NCI-H774 (cell line): ENCODE measurements around the gene WNT4.

ENCODE experiments used
- DNase-seq: peaks from one replicate; lab custom pipeline; 2025; lab: John Stamatoyannopoulos, UW

The WNT4 gene

GRCh38 chr1:22143065-22144033, at the start of gene WNT4:
Gene WNT4, minus strand, starts transcription at chr1:22143097. Its CDS starts 175 bp downstream, at chr1:22142922.
- peak; percentile 10 for DNase-seq

GRCh38 chr1:22190731-22191130, 47.8 kb upstream of the WNT4 start:
- DNase-seq = no peak

- DNase-seq = no peak
These were observed 47.4 kb upstream of the WNT4 start for GRCh38 chr1:22190251-22190650.

GRCh38 chr1:22189619-22190018, 46.7 kb upstream of the WNT4 start:
- no peak for DNase-seq

- no peak for DNase-seq
These were observed 46.0 kb upstream of the WNT4 start for GRCh38 chr1:22188914-22189313.

GRCh38 chr1:22188436-22188835, 45.5 kb upstream of the WNT4 start:
- DNase-seq = no peak

GRCh38 chr1:22186311-22186710, 43.4 kb upstream of the WNT4 start:
- DNase-seq = no peak

GRCh38 chr1:22184892-22185612, 42.2 kb upstream of the WNT4 start:
- peak; percentile 65 for DNase-seq

GRCh38 chr1:22184454-22184853, 41.6 kb upstream of the WNT4 start:
- DNase-seq = no peak

GRCh38 chr1:22182715-22183114, 39.8 kb upstream of the WNT4 start:
- DNase-seq = no peak

- no peak for DNase-seq
These were observed 36.4 kb upstream of the WNT4 start for GRCh38 chr1:22179197-22179803.

GRCh38 chr1:22177354-22178003, 34.6 kb upstream of the WNT4 start:
- DNase-seq = no peak

GRCh38 chr1:22176258-22176657, 33.4 kb upstream of the WNT4 start:
- DNase-seq = no peak

GRCh38 chr1:22174446-22175220, 31.7 kb upstream of the WNT4 start:
- no peak for DNase-seq

- no peak for DNase-seq
These were observed 29.2 kb upstream of the WNT4 start for GRCh38 chr1:22171951-22172715.

- DNase-seq = no peak
These were observed 26.9 kb upstream of the WNT4 start for GRCh38 chr1:22169816-22170215.

- DNase-seq = no peak
These were observed 25.6 kb upstream of the WNT4 start for GRCh38 chr1:22168412-22168973.

GRCh38 chr1:22166439-22166838, 23.5 kb upstream of the WNT4 start:
- DNase-seq = no peak

GRCh38 chr1:22164841-22165808, 22.2 kb upstream of the WNT4 start:
- DNase-seq = no peak
